Measurements from ENCODE around the gene UCP2. TPM values are rescaled to one million over a fixed set of nuclear protein-coding genes. Genes with fewer than 3 reads are reported as not detected.
A peak's percentile ranks its signal among the peaks of the same experiment; 100 is the strongest.

Gene UCP2
- total and polyA plus RNA-seq, 7 donors: 23.8 to 117 (median 37.2) TPM

DNA sequence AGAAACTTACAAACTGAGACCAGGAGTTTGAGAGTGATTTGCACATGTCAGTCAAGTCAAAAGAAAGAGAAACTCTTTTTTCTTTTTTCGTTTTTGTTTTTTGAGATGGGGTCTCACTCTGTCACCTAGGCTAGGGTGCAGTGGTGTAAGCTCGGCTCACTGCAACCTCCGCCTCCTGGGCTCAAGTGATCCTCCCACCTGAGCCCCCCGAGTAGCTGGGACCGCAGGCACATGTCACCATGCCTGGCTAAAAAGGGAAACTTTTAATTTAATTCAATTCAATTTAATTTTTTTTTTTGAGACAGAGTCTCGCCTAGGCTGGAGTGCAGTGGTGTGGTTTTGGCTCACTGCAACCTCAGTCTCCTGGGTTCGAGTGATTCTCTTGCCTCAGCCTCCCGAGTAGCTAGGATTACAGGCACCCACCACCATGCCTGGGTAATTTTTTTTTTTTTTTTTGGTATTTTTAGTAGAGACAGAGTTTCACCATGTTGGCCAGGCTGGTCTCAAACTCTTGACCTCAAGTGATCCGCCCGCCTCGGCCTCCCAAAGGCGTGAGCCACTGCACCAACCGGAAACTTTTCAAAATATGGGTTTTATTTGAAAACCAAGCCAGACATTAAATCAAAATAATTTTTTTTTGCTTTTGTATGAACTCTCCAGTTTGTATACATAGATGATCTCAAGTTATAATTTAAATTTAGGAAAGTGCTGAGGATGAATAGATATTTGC is 16.4 kb upstream of the UCP2 start:
- Histone ChIP-seq H3K27me3 (no peaks in the 10 kb centered on the region), H3K4me1 (no peaks in the 10 kb centered on the region), H3K9me3 (no peaks in the 10 kb centered on the region), H3K36me3 (peaks cover 0 to 17% (median 3%) of the 10 kb centered on the region in 4 donors), H3K4me3 (no peak overlapping the region), H3K27ac (no peak overlapping the region)
- DNase-seq: peak; percentile 34
- TF ChIP-seq, protein P1, sequence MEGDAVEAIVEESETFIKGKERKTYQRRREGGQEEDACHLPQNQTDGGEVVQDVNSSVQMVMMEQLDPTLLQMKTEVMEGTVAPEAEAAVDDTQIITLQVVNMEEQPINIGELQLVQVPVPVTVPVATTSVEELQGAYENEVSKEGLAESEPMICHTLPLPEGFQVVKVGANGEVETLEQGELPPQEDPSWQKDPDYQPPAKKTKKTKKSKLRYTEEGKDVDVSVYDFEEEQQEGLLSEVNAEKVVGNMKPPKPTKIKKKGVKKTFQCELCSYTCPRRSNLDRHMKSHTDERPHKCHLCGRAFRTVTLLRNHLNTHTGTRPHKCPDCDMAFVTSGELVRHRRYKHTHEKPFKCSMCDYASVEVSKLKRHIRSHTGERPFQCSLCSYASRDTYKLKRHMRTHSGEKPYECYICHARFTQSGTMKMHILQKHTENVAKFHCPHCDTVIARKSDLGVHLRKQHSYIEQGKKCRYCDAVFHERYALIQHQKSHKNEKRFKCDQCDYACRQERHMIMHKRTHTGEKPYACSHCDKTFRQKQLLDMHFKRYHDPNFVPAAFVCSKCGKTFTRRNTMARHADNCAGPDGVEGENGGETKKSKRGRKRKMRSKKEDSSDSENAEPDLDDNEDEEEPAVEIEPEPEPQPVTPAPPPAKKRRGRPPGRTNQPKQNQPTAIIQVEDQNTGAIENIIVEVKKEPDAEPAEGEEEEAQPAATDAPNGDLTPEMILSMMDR (IDR thresholded peaks at IDR 0.05): no peak
- TF ChIP-seq POLR2AphosphoS5 (IDR thresholded peaks at IDR 0.05) (no peak), POLR2A (IDR thresholded peaks at IDR 0.05) (no peak), EP300 (IDR thresholded peaks at IDR 0.05) (no peak)
- intact Hi-C loops (cut with DNase I): no loop called here
- WGBS, 2 donors: 91 to 95% methylated on average over 13 of the region's 13 CpGs

DNA sequence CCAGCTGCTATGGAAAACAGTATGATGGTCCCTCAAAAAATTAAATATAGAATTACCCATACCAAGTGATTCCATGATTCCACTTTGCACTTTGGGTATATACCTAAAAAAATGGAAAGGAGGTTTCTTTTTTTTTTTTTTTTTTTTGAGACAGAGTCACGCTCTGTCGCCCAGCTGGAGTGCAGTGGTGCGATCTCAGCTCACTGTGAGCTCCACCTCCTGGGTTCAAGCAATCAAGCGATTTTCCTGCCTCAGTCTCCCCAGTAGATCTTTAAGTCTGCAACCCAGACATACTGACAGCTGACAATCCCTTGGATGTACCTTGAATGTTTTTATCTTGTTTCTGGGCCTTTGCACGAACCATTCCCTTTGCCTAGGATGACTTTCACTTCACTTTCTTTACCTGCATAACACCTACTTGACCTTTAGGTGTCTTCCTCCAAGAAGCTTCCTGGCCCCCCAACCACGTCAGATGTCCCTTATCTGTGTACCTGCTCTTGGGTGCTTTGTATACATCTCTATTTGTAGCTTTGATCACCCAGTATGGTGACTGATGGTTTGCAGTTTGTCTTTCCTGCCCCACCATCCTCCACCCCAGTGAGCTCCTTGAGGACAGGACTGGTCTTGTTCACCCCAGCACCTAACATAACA is 14.6 kb upstream of the UCP2 start:
- WGBS, 2 donors: 73 to 86% methylated on average over 6 of the region's 6 CpGs
- peak; percentile 30 for DNase-seq
- H3K27ac ChIP-seq: no peak overlapping the region
- no peaks in the 10 kb centered on the region for H3K27me3 ChIP-seq
- H3K4me1 ChIP-seq: no peaks in the 10 kb centered on the region
- H3K4me3 ChIP-seq: no peak overlapping the region
- H3K9me3 ChIP-seq: no peaks in the 10 kb centered on the region
- intact Hi-C loops (cut with DNase I): no loop called here
- peaks cover 0 to 6% (median 0%) of the 10 kb centered on the region in 4 donors for H3K36me3 ChIP-seq
- TF ChIP-seq EP300 (IDR thresholded peaks at IDR 0.05) (no peak), POLR2AphosphoS5 (IDR thresholded peaks at IDR 0.05) (no peak), POLR2A (IDR thresholded peaks at IDR 0.05) (no peak)
- TF ChIP-seq, protein P1 (IDR thresholded peaks at IDR 0.05): no peak

DNA sequence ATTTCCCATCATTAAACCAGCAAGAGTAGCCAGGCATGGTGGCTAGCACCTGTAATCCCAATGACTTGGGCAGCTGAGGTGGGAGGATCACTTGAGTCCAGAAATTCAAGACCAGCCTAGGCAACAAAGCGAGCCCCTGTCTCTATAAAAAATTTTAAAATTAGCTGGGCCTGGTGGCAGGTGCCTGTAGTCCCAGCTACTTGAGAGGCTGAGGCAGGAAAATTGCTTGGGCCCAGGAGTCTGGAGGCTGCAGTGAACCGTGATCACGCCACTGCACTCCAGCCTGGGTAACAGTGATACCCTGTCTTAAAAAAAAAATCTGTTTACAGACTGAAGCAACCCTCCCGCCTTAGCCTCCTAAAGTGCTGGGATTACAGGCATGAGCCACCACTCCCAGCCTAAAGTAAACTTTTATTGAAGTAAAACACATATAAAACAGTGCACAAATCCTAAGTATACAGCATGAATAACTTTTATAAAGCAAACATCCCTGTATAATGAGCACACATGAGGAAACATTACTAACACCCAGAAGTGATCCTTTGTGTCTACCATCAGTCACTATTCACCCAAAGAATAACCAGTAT is 13.6 kb upstream of the UCP2 start:
- Histone ChIP-seq H3K4me3 (no peak overlapping the region), H3K36me3 (no peaks in the 10 kb centered on the region), H3K27me3 (no peaks in the 10 kb centered on the region), H3K27ac (no peak overlapping the region), H3K9me3 (no peaks in the 10 kb centered on the region), H3K4me1 (no peaks in the 10 kb centered on the region)
- peak; percentile 8 for DNase-seq
- WGBS, 2 donors: 20 to 49% methylated on average over 4 of the region's 4 CpGs
- intact Hi-C loops (cut with DNase I): no loop called here
- TF ChIP-seq POLR2AphosphoS5 (IDR thresholded peaks at IDR 0.05) (no peak), EP300 (IDR thresholded peaks at IDR 0.05) (no peak), POLR2A (IDR thresholded peaks at IDR 0.05) (no peak)
- TF ChIP-seq, protein P1 (IDR thresholded peaks at IDR 0.05): no peak

DNA sequence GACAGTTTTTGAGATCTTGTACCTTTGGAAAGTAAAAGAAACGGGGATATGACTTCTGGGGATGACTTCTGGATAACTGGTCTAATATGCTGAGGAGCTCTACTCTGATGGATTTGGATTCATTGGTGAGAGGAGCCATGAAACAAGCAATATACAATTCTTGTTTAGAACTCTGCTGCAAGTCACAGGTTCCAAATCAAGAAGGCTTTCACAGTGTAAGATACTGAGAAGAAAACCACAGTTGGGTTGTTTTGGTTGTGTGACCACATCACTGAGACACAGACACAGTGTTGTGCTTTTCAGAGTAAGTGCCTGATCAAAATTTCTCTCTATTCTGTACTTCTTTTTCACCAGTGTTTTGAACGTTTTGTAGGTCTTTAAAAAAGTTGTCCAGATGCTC is 13.1 kb upstream of the UCP2 start:
- no peak overlapping the region for H3K4me3 ChIP-seq
- H3K27ac ChIP-seq: peak overlapping the region in 1 of 4 donors; percentile 14
- TF ChIP-seq, protein P1 (IDR thresholded peaks at IDR 0.05): no peak
- TF ChIP-seq POLR2AphosphoS5 (IDR thresholded peaks at IDR 0.05): no peak
- TF ChIP-seq POLR2A (IDR thresholded peaks at IDR 0.05): no peak
- no peak for TF ChIP-seq EP300 (IDR thresholded peaks at IDR 0.05)
- H3K27me3 ChIP-seq: no peaks in the 10 kb centered on the region
- no peaks in the 10 kb centered on the region for H3K9me3 ChIP-seq
- WGBS, 2 donors: 67 to 72% methylated on average over 2 of the region's 2 CpGs
- no peaks in the 10 kb centered on the region for H3K4me1 ChIP-seq
- no peak for DNase-seq
- intact Hi-C loops (cut with DNase I): no loop called here
- no peaks in the 10 kb centered on the region for H3K36me3 ChIP-seq
